ENCODE measurements around the gene NTHL1. TPM values are rescaled to one million over a fixed set of nuclear protein-coding genes. Genes with fewer than 3 reads are reported as not detected.

Gene NTHL1
- total and polyA plus RNA-seq, 9 of the 15 experiments (the other 6 are each of a cell fraction or from before 2014, with no cell fraction given), result 1.1 to 58.8 (median 17.6) TPM

DNA sequence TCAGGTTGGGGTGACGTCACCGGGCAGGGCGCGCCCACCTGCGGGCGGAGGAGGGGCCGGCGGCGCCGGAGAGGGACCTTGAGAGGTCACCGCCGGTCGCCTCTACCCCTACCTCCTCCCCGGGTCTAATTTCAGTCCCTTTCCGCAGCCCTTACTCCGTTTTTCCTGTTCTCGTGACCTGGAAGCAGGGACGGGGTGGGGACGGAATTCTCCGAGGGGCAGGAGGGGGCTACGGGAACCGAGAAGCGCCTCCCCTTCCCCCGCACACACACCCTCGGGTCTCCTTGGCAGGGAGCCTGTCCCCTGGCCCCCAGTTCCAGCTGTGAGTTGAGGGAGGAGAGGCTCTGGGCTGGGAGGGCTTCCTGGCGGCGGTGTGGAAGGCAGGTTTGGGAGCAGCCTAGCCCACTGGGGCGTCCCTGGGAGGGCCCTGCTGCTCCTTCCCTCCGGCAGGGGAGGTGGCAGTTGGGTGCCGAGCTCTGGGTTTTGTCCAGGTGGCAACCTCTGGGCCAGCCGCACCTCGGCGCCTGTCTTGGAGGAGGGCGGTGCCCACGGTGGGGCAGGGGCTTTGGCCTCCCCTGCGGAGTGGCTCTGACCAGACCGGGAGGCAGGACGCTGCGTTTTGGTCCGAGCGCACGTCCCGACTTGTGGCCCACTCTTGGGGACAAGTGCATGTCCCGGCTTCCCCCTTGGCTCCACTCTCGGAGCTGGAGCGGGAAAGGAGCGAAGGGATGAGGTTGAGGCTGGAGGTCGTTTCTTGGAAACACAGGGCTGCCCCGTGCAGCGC is 57.1 kb downstream of the NTHL1 start (continued):
- 0 out of 4 replicates have a peak, but pooled peaks of 1 of the 2 experiments have one; percentile 18 for TF ChIP-seq MNT (conservative IDR thresholded peaks at IDR 0.05)
- TF ChIP-seq, protein P1, sequence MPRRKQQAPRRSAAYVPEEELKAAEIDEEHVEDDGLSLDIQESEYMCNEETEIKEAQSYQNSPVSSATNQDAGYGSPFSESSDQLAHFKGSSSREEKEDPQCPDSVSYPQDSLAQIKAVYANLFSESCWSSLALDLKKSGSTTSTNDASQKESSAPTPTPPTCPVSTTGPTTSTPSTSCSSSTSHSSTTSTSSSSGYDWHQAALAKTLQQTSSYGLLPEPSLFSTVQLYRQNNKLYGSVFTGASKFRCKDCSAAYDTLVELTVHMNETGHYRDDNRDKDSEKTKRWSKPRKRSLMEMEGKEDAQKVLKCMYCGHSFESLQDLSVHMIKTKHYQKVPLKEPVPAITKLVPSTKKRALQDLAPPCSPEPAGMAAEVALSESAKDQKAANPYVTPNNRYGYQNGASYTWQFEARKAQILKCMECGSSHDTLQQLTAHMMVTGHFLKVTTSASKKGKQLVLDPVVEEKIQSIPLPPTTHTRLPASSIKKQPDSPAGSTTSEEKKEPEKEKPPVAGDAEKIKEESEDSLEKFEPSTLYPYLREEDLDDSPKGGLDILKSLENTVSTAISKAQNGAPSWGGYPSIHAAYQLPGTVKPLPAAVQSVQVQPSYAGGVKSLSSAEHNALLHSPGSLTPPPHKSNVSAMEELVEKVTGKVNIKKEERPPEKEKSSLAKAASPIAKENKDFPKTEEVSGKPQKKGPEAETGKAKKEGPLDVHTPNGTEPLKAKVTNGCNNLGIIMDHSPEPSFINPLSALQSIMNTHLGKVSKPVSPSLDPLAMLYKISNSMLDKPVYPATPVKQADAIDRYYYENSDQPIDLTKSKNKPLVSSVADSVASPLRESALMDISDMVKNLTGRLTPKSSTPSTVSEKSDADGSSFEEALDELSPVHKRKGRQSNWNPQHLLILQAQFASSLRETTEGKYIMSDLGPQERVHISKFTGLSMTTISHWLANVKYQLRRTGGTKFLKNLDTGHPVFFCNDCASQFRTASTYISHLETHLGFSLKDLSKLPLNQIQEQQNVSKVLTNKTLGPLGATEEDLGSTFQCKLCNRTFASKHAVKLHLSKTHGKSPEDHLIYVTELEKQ (CRISPR knock-in tag; IDR thresholded peaks at IDR 0.05), result no peak
- TF ChIP-seq PHF8 (IDR thresholded peaks at IDR 0.05; ENCODE audit: borderline replicate concordance, low read length), result peak; percentile 45; the same call in 1 of the 2 replicates
- TF ChIP-seq CREB1 (IDR thresholded peaks at IDR 0.05), result 0 out of 2 replicates have a peak, but pooled peaks have one; percentile 31
- peak; percentile 71; the same call in 1 of the 2 replicates for TF ChIP-seq CREB1 (CRISPR knock-in tag; IDR thresholded peaks at IDR 0.05)
- peak; percentile 81 for TF ChIP-seq CREM (IDR thresholded peaks at IDR 0.05; ENCODE audit: low read depth)
- TF ChIP-seq ZNF644 (tag; IDR thresholded peaks at IDR 0.05; ENCODE audit: low read depth), result no peak
- no peak for TF ChIP-seq NCOA6 (IDR thresholded peaks at IDR 0.05)
- TF ChIP-seq CHD1 (IDR thresholded peaks at IDR 0.05; ENCODE audit: low read length), result no peak
- TF ChIP-seq U2AF1 (optimal IDR thresholded peaks at IDR 0.05; ENCODE audit: low read depth, low read length), result no peak
- no peak for TF ChIP-seq THRAP3 (IDR thresholded peaks at IDR 0.05; ENCODE audit: borderline replicate concordance)
- TF ChIP-seq KAT7 (CRISPR knock-in tag; IDR thresholded peaks at IDR 0.05; ENCODE audit: borderline replicate concordance), result 0 out of 2 replicates have a peak, but pooled peaks have one; percentile 53
- TF ChIP-seq RCOR1 (IDR thresholded peaks at IDR 0.05; ENCODE audit: borderline replicate concordance in 1 of 2, low read depth in 2 of 2, low read length in 2 of 2), result no peak
- peak; percentile 48; the same call in 1 of the 2 replicates for TF ChIP-seq VEZF1 (CRISPR knock-in tag; IDR thresholded peaks at IDR 0.05)
- peak; percentile 35; the same call in 1 of the 2 replicates for TF ChIP-seq RBFOX2 (IDR thresholded peaks at IDR 0.05; ENCODE audit: low read depth, low read length)
- TF ChIP-seq ZNF436 (CRISPR knock-in tag; IDR thresholded peaks at IDR 0.05), result 0 out of 2 replicates have a peak, but pooled peaks have one; percentile 25
- no peak for TF ChIP-seq ZNF778 (CRISPR knock-in tag; IDR thresholded peaks at IDR 0.05)
- 0 out of 2 replicates have a peak, but pooled peaks have one; percentile 1 for TF ChIP-seq ZNF395 (CRISPR knock-in tag; IDR thresholded peaks at IDR 0.05)
- TF ChIP-seq BRCA1 (IDR thresholded peaks at IDR 0.05), result no peak
- no peak for TF ChIP-seq BRCA1 (CRISPR knock-in tag; IDR thresholded peaks at IDR 0.05)

All from K562 (cell line).